ENCODE data around the gene RASSF8. TPM values are rescaled to one million over a fixed set of nuclear protein-coding genes. Genes with fewer than 3 reads are reported as not detected.
A peak's percentile ranks its signal among the peaks of the same experiment; 100 is the strongest.

Gene RASSF8, protein sequence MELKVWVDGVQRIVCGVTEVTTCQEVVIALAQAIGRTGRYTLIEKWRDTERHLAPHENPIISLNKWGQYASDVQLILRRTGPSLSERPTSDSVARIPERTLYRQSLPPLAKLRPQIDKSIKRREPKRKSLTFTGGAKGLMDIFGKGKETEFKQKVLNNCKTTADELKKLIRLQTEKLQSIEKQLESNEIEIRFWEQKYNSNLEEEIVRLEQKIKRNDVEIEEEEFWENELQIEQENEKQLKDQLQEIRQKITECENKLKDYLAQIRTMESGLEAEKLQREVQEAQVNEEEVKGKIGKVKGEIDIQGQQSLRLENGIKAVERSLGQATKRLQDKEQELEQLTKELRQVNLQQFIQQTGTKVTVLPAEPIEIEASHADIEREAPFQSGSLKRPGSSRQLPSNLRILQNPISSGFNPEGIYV
- polyA plus RNA-seq: 1 to 10 TPM in 3 of 4 donors, under 1 TPM in 1; 0.22 to 6.0 (median 2.6) TPM
- long read RNA-seq, donor 1: 0 reads
- long read RNA-seq, donor 2, full-length matches to known transcripts: 1 of 1 reads
- long read RNA-seq, donor 2, partial matches to known transcripts: 0 of 1 reads
- long read RNA-seq, donor 2, other reads (novel, unspliced or antisense): 0 of 1 reads
- long read RNA-seq, donor 3, partial matches to known transcripts: 5 of 6 reads
- long read RNA-seq, donor 3, other reads (novel, unspliced or antisense): 0 of 6 reads
- long read RNA-seq, donor 4: 0 reads
- long read RNA-seq, donor 5: 0 reads
- long read RNA-seq, donor 6, partial matches to known transcripts: 0 of 1 reads
- long read RNA-seq, donor 6, other reads (novel, unspliced or antisense): 0 of 1 reads
- long read RNA-seq, donor 7: 0 reads
- long read RNA-seq, donor 8: 0 reads
- long read RNA-seq, donor 9: 0 reads
- long read RNA-seq, donor 10: 0 reads

DNA sequence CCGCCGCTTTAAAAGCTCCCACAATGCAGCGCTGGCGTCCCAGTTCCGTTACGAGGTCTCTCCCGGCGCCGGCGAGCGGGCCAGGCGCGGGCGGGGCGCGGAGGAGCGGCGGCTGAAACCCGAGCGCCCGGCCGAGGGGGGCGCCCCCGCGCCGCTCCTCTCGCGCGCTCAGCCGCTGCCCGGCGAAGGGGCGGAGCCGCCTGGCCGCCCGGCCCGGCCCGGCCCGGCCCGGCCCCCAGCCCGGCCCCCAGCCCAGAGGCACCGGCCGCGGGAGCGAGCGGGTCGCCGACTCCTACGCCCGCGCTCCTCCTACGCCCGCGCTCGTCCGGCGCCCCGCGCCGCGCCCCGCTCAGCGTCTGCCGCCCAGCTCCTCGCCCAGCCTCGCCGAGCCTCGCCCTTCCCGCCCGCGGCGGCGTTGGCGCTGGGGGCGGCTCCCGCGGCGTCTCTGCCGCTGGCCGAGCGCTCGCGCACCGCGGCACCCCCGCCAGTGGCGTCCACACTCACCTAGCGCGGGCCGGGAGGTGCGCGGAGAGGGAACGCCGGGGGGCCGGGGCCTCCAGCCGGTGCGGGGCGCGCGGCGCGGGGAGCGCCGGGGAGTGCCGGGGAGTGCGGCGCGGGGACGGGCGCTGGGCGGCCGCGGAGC, at the start of gene RASSF8:
TSS of gene RASSF8 (plus strand) at position 255 of the 643 bp plus-strand sequence. CDS start 96,662 bp downstream, outside the sequence.
- peaks cover 0 to 5% (median 0%) of the 10 kb centered on the region in 3 donors for H3K27me3 ChIP-seq (ENCODE audit: control insufficient read depth in 3 of 3, insufficient read depth in 3 of 3, low read length in 3 of 3)
- peak within 1 kb of the TSS; percentile 70 to 80 (median 74) for H3K4me3 ChIP-seq (ENCODE audit: low read depth in 1 of 3, low read length in 3 of 3)
- WGBS, 3 donors: 0 to 1% (median 1%) methylated on average over 36 to 113 of the region's 113 CpGs
- H3K4me1 ChIP-seq (ENCODE audit: control insufficient read depth in 3 of 3, insufficient read depth in 2 of 3, low read depth in 1 of 3, low read length in 2 of 3): no peaks in the 10 kb centered on the region
- peaks cover 0 to 2% (median 0%) of the 10 kb centered on the region in 3 donors for H3K36me3 ChIP-seq (ENCODE audit: control insufficient read depth in 3 of 3, insufficient read depth in 2 of 3, low read depth in 1 of 3, low read length in 3 of 3)
- peak; percentile 12 to 88 for DNase-seq
- H3K9me3 ChIP-seq (ENCODE audit: control insufficient read depth in 2 of 2, insufficient read depth in 1 of 2, low read depth in 1 of 2, low read length in 1 of 2): no peaks in the 10 kb centered on the region
- FAIRE-seq: no peak
- peak within 1 kb of the TSS in 2 of 3 donors; percentile 75 to 93 for H3K27ac ChIP-seq (ENCODE audit: low read depth in 1 of 3, low read length in 2 of 3)

- FAIRE-seq (no peak), DNase-seq (peak in 1 of 2 donors; percentile 46)
- Histone ChIP-seq H3K36me3 (ENCODE audit: control insufficient read depth in 3 of 3, insufficient read depth in 2 of 3, low read depth in 1 of 3, low read length in 3 of 3) (no peaks in the 10 kb centered on the region), H3K27me3 (ENCODE audit: control insufficient read depth in 3 of 3, insufficient read depth in 3 of 3, low read length in 3 of 3) (no peaks in the 10 kb centered on the region), H3K4me1 (ENCODE audit: control insufficient read depth in 3 of 3, insufficient read depth in 2 of 3, low read depth in 1 of 3, low read length in 2 of 3) (no peaks in the 10 kb centered on the region), H3K9me3 (ENCODE audit: control insufficient read depth in 2 of 2, insufficient read depth in 1 of 2, low read depth in 1 of 2, low read length in 1 of 2) (peaks cover 0 to 4% of the 10 kb centered on the region in 2 donors), H3K27ac (ENCODE audit: low read depth in 1 of 3, low read length in 2 of 3) (no peak overlapping the region), H3K4me3 (ENCODE audit: low read depth in 1 of 3, low read length in 3 of 3) (no peak overlapping the region)
- 31 to 60% (median 47%) methylated on average over 2 of the region's 2 CpGs for WGBS, 3 donors
Observed at GRCh38 chr12:25914551-25914950, 43.9 kb upstream of the RASSF8 start.

DNA sequence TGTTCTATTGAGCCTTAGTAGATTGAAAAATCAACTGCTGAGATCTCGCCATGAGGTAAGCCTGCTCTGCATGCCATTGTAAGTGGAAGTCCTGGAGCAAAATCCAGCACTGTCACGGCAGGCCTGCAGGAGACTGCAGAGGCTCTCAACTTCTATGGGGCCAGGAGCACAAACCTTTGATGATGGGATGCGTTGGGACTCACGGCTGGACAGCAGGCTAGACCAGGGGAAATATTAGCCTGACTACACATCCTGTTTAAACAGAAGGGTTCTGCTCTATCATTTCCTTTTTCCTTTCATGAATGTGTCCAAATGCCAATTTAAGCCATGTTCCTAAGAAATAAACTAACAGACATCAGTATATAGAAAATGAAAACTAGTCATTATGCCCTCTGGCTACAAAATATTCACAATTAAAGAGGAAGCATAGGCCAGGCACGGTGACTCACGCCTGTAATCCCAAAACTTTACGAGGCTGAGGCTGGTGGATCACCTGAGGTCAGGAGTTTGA, 33.9 kb upstream of the RASSF8 start:
- Histone ChIP-seq H3K27me3 (ENCODE audit: control insufficient read depth in 3 of 3, insufficient read depth in 3 of 3, low read length in 3 of 3) (no peaks in the 10 kb centered on the region), H3K4me1 (ENCODE audit: control insufficient read depth in 3 of 3, insufficient read depth in 2 of 3, low read depth in 1 of 3, low read length in 2 of 3) (no peaks in the 10 kb centered on the region), H3K9me3 (ENCODE audit: control insufficient read depth in 2 of 2, insufficient read depth in 1 of 2, low read depth in 1 of 2, low read length in 1 of 2) (no peaks in the 10 kb centered on the region), H3K27ac (ENCODE audit: low read depth in 1 of 3, low read length in 2 of 3) (no peak overlapping the region), H3K4me3 (ENCODE audit: low read depth in 1 of 3, low read length in 3 of 3) (no peak overlapping the region), H3K36me3 (ENCODE audit: control insufficient read depth in 3 of 3, insufficient read depth in 2 of 3, low read depth in 1 of 3, low read length in 3 of 3) (no peaks in the 10 kb centered on the region)
- DNase-seq (no peak), FAIRE-seq (no peak)
- WGBS, 3 donors: 73 to 77% (median 74%) methylated on average over 7 of the region's 7 CpGs

GRCh38 chr12:25925064-25925463, 33.4 kb upstream of the RASSF8 start:
- H3K27me3 ChIP-seq (ENCODE audit: control insufficient read depth in 3 of 3, insufficient read depth in 3 of 3, low read length in 3 of 3): no peaks in the 10 kb centered on the region
- H3K4me3 ChIP-seq (ENCODE audit: low read depth in 1 of 3, low read length in 3 of 3): no peak overlapping the region
- DNase-seq: no peak
- H3K36me3 ChIP-seq (ENCODE audit: control insufficient read depth in 3 of 3, insufficient read depth in 2 of 3, low read depth in 1 of 3, low read length in 3 of 3): no peaks in the 10 kb centered on the region
- no peaks in the 10 kb centered on the region for H3K4me1 ChIP-seq (ENCODE audit: control insufficient read depth in 3 of 3, insufficient read depth in 2 of 3, low read depth in 1 of 3, low read length in 2 of 3)
- no peaks in the 10 kb centered on the region for H3K9me3 ChIP-seq (ENCODE audit: control insufficient read depth in 2 of 2, insufficient read depth in 1 of 2, low read depth in 1 of 2, low read length in 1 of 2)
- no peak for FAIRE-seq
- 87 to 95% (median 92%) methylated on average over 7 of the region's 7 CpGs for WGBS, 3 donors
- no peak overlapping the region for H3K27ac ChIP-seq (ENCODE audit: low read depth in 1 of 3, low read length in 2 of 3)

DNA sequence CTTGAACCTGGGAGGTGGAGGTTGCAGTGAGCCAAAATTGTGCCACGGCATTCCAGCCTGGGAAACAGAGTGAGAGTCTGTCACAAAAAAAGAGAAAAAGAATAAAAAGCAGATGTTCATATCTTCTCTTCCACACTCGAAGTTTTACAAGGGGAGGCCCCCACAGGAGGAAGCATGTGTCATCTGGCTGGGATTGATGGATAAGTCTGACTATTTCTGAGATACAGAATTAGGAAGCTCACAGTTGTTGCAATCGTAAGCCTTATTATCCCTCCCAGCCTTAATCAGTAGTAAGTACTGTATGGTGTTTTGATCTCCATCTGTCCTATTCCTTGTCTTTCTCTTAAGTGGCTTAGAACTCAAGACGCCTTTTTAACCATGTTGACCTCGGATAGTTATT, 31.9 kb upstream of the RASSF8 start:
- Histone ChIP-seq H3K27me3 (ENCODE audit: control insufficient read depth in 3 of 3, insufficient read depth in 3 of 3, low read length in 3 of 3) (no peaks in the 10 kb centered on the region), H3K27ac (ENCODE audit: low read depth in 1 of 3, low read length in 2 of 3) (no peak overlapping the region), H3K4me1 (ENCODE audit: control insufficient read depth in 3 of 3, insufficient read depth in 2 of 3, low read depth in 1 of 3, low read length in 2 of 3) (no peaks in the 10 kb centered on the region), H3K36me3 (ENCODE audit: control insufficient read depth in 3 of 3, insufficient read depth in 2 of 3, low read depth in 1 of 3, low read length in 3 of 3) (no peaks in the 10 kb centered on the region), H3K4me3 (ENCODE audit: low read depth in 1 of 3, low read length in 3 of 3) (no peak overlapping the region), H3K9me3 (ENCODE audit: control insufficient read depth in 2 of 2, insufficient read depth in 1 of 2, low read depth in 1 of 2, low read length in 1 of 2) (no peaks in the 10 kb centered on the region)
- WGBS, 3 donors: 56 to 72% (median 70%) methylated on average over 5 of the region's 5 CpGs
- DNase-seq (no peak), FAIRE-seq (no peak)

- H3K36me3 ChIP-seq (ENCODE audit: control insufficient read depth in 3 of 3, insufficient read depth in 2 of 3, low read depth in 1 of 3, low read length in 3 of 3): no peaks in the 10 kb centered on the region
- no peak overlapping the region for H3K27ac ChIP-seq (ENCODE audit: low read depth in 1 of 3, low read length in 2 of 3)
- FAIRE-seq: no peak
- no peaks in the 10 kb centered on the region for H3K9me3 ChIP-seq (ENCODE audit: control insufficient read depth in 2 of 2, insufficient read depth in 1 of 2, low read depth in 1 of 2, low read length in 1 of 2)
- no peaks in the 10 kb centered on the region for H3K27me3 ChIP-seq (ENCODE audit: control insufficient read depth in 3 of 3, insufficient read depth in 3 of 3, low read length in 3 of 3)
- no peak for DNase-seq
- no peak overlapping the region for H3K4me3 ChIP-seq (ENCODE audit: low read depth in 1 of 3, low read length in 3 of 3)
- H3K4me1 ChIP-seq (ENCODE audit: control insufficient read depth in 3 of 3, insufficient read depth in 2 of 3, low read depth in 1 of 3, low read length in 2 of 3): no peaks in the 10 kb centered on the region
- WGBS, 3 donors: 44 to 86% (median 55%) methylated on average over 1 of the region's 1 CpG
Observed at GRCh38 chr12:25929142-25929541, 29.3 kb upstream of the RASSF8 start.

- Histone ChIP-seq H3K4me1 (ENCODE audit: control insufficient read depth in 3 of 3, insufficient read depth in 2 of 3, low read depth in 1 of 3, low read length in 2 of 3) (no peaks in the 10 kb centered on the region), H3K4me3 (ENCODE audit: low read depth in 1 of 3, low read length in 3 of 3) (no peak overlapping the region), H3K36me3 (ENCODE audit: control insufficient read depth in 3 of 3, insufficient read depth in 2 of 3, low read depth in 1 of 3, low read length in 3 of 3) (no peaks in the 10 kb centered on the region), H3K27me3 (ENCODE audit: control insufficient read depth in 3 of 3, insufficient read depth in 3 of 3, low read length in 3 of 3) (no peaks in the 10 kb centered on the region), H3K9me3 (ENCODE audit: control insufficient read depth in 2 of 2, insufficient read depth in 1 of 2, low read depth in 1 of 2, low read length in 1 of 2) (no peaks in the 10 kb centered on the region), H3K27ac (ENCODE audit: low read depth in 1 of 3, low read length in 2 of 3) (no peak overlapping the region)
- DNase-seq: no peak
- 85 to 88% (median 87%) methylated on average over 4 of the region's 4 CpGs for WGBS, 3 donors
- no peak for FAIRE-seq
Observed at GRCh38 chr12:25932971-25933370, 25.5 kb upstream of the RASSF8 start.

- Histone ChIP-seq H3K27me3 (ENCODE audit: control insufficient read depth in 3 of 3, insufficient read depth in 3 of 3, low read length in 3 of 3) (no peaks in the 10 kb centered on the region), H3K4me3 (ENCODE audit: low read depth in 1 of 3, low read length in 3 of 3) (no peak overlapping the region), H3K4me1 (ENCODE audit: control insufficient read depth in 3 of 3, insufficient read depth in 2 of 3, low read depth in 1 of 3, low read length in 2 of 3) (no peaks in the 10 kb centered on the region), H3K27ac (ENCODE audit: low read depth in 1 of 3, low read length in 2 of 3) (no peak overlapping the region), H3K36me3 (ENCODE audit: control insufficient read depth in 3 of 3, insufficient read depth in 2 of 3, low read depth in 1 of 3, low read length in 3 of 3) (no peaks in the 10 kb centered on the region), H3K9me3 (ENCODE audit: control insufficient read depth in 2 of 2, insufficient read depth in 1 of 2, low read depth in 1 of 2, low read length in 1 of 2) (no peaks in the 10 kb centered on the region)
- 67 to 95% (median 85%) methylated on average over 4 of the region's 4 CpGs for WGBS, 3 donors
- DNase-seq (no peak), FAIRE-seq (no peak)
Observed at GRCh38 chr12:25934456-25934855, 24.0 kb upstream of the RASSF8 start.
